Fibroblast of lung (primary cell): ENCODE results near the gene MAMLD1. TPM values are rescaled to one million over a fixed set of nuclear protein-coding genes. Genes with fewer than 3 reads are reported as not detected.

Experiments
- DNase-seq, 2 donors: peaks; one replicate each; pipeline versions ENCODE4 v3.0.0 to v3.0.0-alpha.2; 2010; ENCODE audit warnings: low read depth in 2 of 2
- H2AFZ ChIP-seq: 2 replicates; pipeline ENCODE4 v1.5.1; 2012; ENCODE audit warnings: low read length, control low read depth, inconsistent platforms
- H3K27ac ChIP-seq: 2 replicates; pipeline ENCODE4 v1.5.1; 2011; ENCODE audit warnings: low read length, control low read depth; ENCODE audit not compliant: insufficient read depth
- H3K27me3 ChIP-seq: 2 replicates; pipeline ENCODE4 v1.5.1; 2011; ENCODE audit warnings: mild to moderate bottlenecking, low read length; ENCODE audit not compliant: control insufficient read depth, insufficient read depth
- H3K36me3 ChIP-seq: 2 replicates; pipeline ENCODE4 v1.5.1; 2011; ENCODE audit warnings: low read length; ENCODE audit not compliant: control insufficient read depth, insufficient read depth
- H3K4me1 ChIP-seq: 2 replicates; pipeline ENCODE4 v1.5.1; 2011; ENCODE audit warnings: low read length; ENCODE audit not compliant: control insufficient read depth, insufficient read depth; ENCODE audit errors: extremely low read depth
- H3K4me2 ChIP-seq: 2 replicates; pipeline ENCODE4 v1.5.1; 2011; ENCODE audit warnings: low read length, control low read depth; ENCODE audit not compliant: insufficient read depth; ENCODE audit errors: extremely low read depth
- H3K4me3 ChIP-seq, 4 experiments: fragments of 200-600 bp in 1 of 4; sonication (generic) in 1 of 4; replicated peaks in 1 of 4; 2 replicates each; pipeline ENCODE4 v1.5.1; 2011 to 2016; ENCODE audit warnings: low read length in 4 of 4, low read depth in 3 of 4, mild to moderate bottlenecking in 3 of 4, control low read depth in 2 of 4, inconsistent platforms in 1 of 4, mixed read lengths in 1 of 4; ENCODE audit not compliant: insufficient read depth in 1 of 4; ENCODE audit errors: control extremely low read depth in 1 of 4
- H3K79me2 ChIP-seq: 2 replicates; pipeline ENCODE4 v1.5.1; 2012; ENCODE audit warnings: mild to moderate bottlenecking, low read length, inconsistent platforms; ENCODE audit not compliant: control insufficient read depth, insufficient read depth
- H3K9ac ChIP-seq: 2 replicates; pipeline ENCODE4 v1.5.1; 2011; ENCODE audit warnings: mild to moderate bottlenecking, low read length, control low read depth; ENCODE audit not compliant: insufficient read depth
- H3K9me3 ChIP-seq: 2 replicates; pipeline ENCODE4 v1.5.1; 2012; ENCODE audit warnings: low read depth, low read length; ENCODE audit not compliant: control insufficient read depth, insufficient read depth
- H4K20me1 ChIP-seq: 2 replicates; pipeline ENCODE4 v1.5.1; 2011; ENCODE audit warnings: low read length; ENCODE audit not compliant: control insufficient read depth, insufficient read depth; ENCODE audit errors: extremely low read depth
- EZH2 ChIP-seq: IDR thresholded peaks from 2 replicates; pipeline ENCODE4 v1.5.1; 2012; ENCODE audit warnings: low read length, control low read depth, mild to moderate bottlenecking; ENCODE audit errors: missing control alignments
- polyA plus RNA-seq, 2 donors: library from polyadenylated mRNA; depleted of rRNA in 1 of 2; stranded (reverse) in 1 of 2; unstranded in 1 of 2; fragments of >200 nt; gene quantifications; 2 replicates each; pipeline ENCODE4 v1.2.1, GENCODE V29; 2011 to 2012; ENCODE audit warnings: missing spikeins in 1 of 2
- total RNA-seq: library from RNA; depleted of rRNA; stranded (reverse); fragments of >200 nt; gene quantifications from 2 replicates; pipeline ENCODE4 v1.2.1, GENCODE V29; 2014
- TF ChIP-seq, protein P1 (sequence below), 2 donors: IDR thresholded peaks in 1 of 2; conservative IDR thresholded peaks in 1 of 2; 1 replicate in 1 of 2; 2 replicates in 1 of 2; pipeline ENCODE4 v1.5.1; 2011 to 2012; ENCODE audit warnings: low read length in 2 of 2, control low read depth in 1 of 2, inconsistent platforms in 1 of 2, low read depth in 1 of 2, mild to moderate bottlenecking in 1 of 2

Gene MAMLD1
- total and polyA plus RNA-seq, 2 donors (not counting 1 experiment from before 2014, with no cell fraction given): 3.6 to 15.5 TPM

DNA sequence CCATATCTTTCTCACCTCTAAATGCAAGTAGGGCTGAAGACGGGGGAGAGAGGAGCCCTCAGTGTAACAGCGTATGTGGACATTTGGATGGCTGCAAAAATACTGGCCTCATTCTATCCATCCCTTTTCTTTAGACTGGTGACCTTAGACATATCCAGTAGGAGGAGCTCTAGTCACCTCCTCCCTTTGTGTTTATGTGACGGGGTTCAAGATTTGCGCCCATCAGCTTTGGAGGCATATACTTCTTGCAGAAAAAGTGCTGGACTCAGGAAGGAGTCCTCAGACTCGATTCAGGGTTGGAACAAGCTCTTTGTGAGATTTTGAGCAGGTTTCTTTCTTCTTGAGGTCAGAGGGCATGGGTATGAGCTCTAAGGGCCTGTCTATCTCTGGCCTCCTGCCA, 86.2 kb downstream of the MAMLD1 start:
- TF ChIP-seq, protein P1, sequence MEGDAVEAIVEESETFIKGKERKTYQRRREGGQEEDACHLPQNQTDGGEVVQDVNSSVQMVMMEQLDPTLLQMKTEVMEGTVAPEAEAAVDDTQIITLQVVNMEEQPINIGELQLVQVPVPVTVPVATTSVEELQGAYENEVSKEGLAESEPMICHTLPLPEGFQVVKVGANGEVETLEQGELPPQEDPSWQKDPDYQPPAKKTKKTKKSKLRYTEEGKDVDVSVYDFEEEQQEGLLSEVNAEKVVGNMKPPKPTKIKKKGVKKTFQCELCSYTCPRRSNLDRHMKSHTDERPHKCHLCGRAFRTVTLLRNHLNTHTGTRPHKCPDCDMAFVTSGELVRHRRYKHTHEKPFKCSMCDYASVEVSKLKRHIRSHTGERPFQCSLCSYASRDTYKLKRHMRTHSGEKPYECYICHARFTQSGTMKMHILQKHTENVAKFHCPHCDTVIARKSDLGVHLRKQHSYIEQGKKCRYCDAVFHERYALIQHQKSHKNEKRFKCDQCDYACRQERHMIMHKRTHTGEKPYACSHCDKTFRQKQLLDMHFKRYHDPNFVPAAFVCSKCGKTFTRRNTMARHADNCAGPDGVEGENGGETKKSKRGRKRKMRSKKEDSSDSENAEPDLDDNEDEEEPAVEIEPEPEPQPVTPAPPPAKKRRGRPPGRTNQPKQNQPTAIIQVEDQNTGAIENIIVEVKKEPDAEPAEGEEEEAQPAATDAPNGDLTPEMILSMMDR (conservative IDR thresholded peaks at IDR 0.05 in 1 of 2, IDR thresholded peaks at IDR 0.05 in 1 of 2; ENCODE audit: low read depth in 1 of 2, low read length in 2 of 2): peak in 1 of 2 donors; percentile 17
- no peak for TF ChIP-seq EZH2
- Histone ChIP-seq H3K27ac (no peak overlapping the region), H3K27me3 (no peaks in the 10 kb centered on the region), H3K9me3 (no peaks in the 10 kb centered on the region), H3K4me2 (no peak overlapping the region), H3K79me2 (peaks cover 9% of the 10 kb centered on the region), H2AFZ (no peak overlapping the region), H4K20me1 (no peaks in the 10 kb centered on the region), H3K9ac (no peak overlapping the region), H3K4me1 (no peaks in the 10 kb centered on the region), H3K4me3 (no peak overlapping the region), H3K36me3 (no peaks in the 10 kb centered on the region)
- DNase-seq: no peak

DNA sequence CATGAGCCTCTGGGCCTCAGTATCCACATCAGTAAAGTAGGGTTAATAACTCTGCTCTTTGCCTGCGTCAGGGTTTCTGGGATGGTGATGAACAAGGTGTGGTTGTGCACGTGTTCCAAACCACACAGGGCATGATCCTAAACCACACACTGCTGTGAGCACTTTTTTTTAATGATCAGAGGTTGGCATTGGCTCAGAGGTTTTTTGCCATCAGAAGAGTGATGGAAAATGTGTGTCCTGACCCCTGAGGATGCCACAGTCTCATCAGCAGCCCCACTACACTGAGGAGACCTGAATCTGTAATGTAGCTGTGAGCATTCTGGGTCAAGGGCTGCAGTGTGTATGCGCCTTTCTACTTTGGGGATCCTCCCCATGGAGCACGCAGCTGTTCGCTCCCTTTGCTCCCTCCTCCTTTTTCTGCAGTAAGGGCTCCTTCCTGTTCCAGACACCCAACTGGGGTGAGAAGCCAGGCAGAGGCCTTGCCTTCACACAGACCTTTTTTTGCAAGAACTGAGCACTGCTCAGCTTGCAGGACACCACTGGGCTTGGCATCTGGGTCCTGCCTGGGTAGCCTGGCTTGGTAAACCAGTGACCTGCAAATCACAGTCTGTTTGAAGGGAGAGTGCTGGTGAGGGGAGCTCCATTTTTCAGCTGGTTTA, 87.5 kb downstream of the MAMLD1 start:
- Histone ChIP-seq H3K27ac (no peak overlapping the region), H2AFZ (no peak overlapping the region), H3K4me2 (no peak overlapping the region), H3K9ac (no peak overlapping the region), H3K36me3 (no peaks in the 10 kb centered on the region), H3K9me3 (no peaks in the 10 kb centered on the region), H3K27me3 (no peaks in the 10 kb centered on the region), H4K20me1 (peaks cover 2% of the 10 kb centered on the region), H3K4me1 (no peaks in the 10 kb centered on the region), H3K79me2 (no peaks in the 10 kb centered on the region), H3K4me3 (no peak overlapping the region)
- TF ChIP-seq, protein P1 (conservative IDR thresholded peaks at IDR 0.05 in 1 of 2, IDR thresholded peaks at IDR 0.05 in 1 of 2; ENCODE audit: low read depth in 1 of 2, low read length in 2 of 2): no peak
- no peak for DNase-seq

DNA sequence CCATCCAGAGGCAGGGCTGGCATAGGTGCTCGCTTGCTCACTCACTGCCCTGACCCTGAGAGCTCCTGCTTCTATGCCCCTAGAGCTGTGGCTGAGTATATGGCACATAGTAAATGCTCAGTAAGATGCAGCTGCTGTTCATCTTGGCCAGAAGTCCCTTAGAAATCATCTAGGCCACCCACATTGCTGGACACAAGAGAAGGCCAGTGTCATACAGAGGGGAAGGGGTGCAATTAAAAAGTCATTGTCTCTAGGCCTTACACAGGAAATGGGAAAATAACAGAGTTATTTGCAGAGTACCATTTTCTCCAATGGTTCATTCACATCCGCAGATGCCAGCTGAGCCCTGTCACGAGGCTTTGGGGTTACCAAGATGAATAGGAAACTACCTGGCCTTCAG, 88.8 kb downstream of the MAMLD1 start:
- no peak overlapping the region for H2AFZ ChIP-seq
- H3K27ac ChIP-seq: no peak overlapping the region
- H3K4me1 ChIP-seq: no peaks in the 10 kb centered on the region
- TF ChIP-seq, protein P1 (conservative IDR thresholded peaks at IDR 0.05 in 1 of 2, IDR thresholded peaks at IDR 0.05 in 1 of 2; ENCODE audit: low read depth in 1 of 2, low read length in 2 of 2): no peak
- no peak for TF ChIP-seq EZH2
- no peak overlapping the region for H3K4me2 ChIP-seq
- H4K20me1 ChIP-seq: peaks cover 2% of the 10 kb centered on the region
- H3K36me3 ChIP-seq: no peaks in the 10 kb centered on the region
- H3K4me3 ChIP-seq: no peak overlapping the region
- no peaks in the 10 kb centered on the region for H3K9me3 ChIP-seq
- no peaks in the 10 kb centered on the region for H3K27me3 ChIP-seq
- no peaks in the 10 kb centered on the region for H3K79me2 ChIP-seq
- no peak overlapping the region for H3K9ac ChIP-seq
- DNase-seq: no peak
